Amniotic stem cell (primary cell): ENCODE data around the gene TRAPPC3L.

ENCODE experiments used
- DNase-seq: peaks from one replicate; lab custom pipeline; 2025; lab: John Stamatoyannopoulos, UW

Gene TRAPPC3L

DNA sequence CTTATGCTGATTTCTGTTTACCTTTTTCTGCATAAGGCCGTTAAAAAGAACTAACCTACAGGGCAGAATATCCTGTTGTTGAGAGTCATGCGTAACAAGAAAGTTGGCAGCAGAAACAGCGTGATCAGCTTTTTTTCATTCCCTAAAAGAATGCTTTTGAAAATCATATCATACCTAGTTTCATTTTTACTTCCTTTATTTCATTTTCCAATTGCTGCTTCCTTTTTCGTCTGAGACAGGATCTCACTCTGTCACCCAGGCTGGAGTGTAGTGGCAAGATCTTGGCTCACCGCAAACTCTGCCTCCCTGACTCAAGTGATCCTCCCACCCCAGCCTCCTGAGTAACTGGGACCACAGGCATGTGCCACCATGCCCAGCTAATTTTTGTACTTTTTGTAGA is 80.2 kb downstream of the TRAPPC3L start:
- DNase-seq = no peak

DNA sequence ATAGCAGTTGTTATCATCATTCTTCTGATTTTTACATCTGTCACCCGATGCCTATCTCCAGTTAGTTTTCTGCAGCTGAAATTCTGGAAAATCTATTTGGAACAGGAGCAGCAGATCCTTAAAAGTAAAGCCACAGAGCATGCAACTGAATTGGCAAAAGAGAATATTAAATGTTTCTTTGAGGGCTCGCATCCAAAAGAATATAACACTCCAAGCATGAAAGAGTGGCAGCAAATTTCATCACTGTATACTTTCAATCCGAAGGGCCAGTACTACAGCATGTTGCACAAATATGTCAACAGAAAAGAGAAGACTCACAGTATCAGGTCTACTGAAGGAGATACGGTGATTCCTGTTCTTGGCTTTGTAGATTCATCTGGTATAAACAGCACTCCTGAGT is 82.2 kb downstream of the TRAPPC3L start:
- no peak for DNase-seq

DNA sequence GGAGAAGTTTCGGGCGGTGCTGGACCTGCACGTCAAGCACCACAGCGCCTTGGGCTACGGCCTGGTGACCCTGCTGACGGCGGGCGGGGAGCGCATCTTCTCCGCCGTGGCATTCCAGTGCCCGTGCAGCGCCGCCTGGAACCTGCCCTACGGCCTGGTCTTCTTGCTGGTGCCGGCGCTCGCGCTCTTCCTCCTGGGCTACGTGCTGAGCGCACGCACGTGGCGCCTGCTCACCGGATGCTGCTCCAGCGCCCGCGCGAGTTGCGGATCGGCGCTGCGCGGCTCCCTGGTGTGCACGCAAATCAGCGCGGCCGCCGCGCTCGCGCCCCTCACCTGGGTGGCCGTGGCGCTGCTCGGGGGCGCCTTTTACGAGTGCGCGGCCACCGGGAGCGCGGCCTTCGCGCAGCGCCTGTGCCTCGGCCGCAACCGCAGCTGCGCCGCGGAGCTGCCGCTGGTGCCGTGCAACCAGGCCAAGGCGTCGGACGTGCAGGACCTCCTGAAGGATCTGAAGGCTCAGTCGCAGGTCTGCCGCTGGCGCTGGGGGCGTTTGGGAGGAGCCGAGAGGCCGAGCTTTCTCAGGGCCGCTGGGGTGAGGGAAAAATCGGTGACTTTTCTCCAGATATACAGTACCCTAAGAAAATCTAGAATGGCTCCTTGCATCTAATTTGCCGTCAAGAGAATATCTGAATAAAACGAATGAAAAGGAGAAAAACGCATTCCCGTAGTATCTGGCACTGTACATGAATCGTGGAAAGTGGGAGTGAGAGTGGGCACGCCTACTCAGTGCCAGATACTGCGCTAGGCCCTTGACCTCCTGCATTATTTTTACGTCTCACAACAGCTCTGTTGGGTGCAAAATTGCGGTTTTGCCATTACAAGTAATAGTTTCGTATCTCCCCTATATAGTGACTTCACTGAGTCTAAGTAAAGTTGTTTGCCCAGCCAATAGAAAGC is 83.3 kb downstream of the TRAPPC3L start:
- no peak for DNase-seq

DNA sequence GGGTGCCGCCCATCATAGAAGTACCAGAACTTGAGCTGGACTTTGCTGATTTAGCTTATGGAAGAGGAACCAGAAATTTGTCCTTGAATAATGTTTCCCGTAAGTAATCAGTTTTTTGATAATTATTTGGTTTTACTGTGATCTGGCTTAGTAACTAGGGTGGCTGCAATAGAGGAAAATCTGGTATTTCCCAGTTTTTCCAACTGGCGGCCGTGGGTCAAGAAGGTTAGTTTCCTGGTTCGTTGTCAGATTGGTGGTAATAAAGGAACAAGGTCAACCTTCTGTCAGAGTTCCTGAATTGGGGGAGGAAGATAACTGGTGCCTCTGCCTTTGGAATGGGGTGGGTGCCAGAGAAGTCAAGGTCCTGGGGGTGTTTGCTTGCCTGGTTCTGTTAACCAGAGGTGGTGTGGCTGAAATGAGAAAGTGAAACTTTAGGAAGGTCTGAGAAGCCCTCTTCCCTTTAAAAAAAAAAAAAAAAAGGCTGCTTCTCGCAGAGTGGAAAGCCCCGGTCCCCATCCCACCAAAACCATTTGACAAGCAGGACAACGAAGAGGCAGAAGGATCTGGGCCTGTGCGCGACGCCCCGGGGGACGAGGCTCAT is 84.1 kb downstream of the TRAPPC3L start, which contains the start of gene CALHM6:
TSS of gene CALHM6 (plus strand) at position 45 of the 601 bp plus-strand sequence. CDS start at position 600, 555 bp downstream.
- DNase-seq = no peak

DNA sequence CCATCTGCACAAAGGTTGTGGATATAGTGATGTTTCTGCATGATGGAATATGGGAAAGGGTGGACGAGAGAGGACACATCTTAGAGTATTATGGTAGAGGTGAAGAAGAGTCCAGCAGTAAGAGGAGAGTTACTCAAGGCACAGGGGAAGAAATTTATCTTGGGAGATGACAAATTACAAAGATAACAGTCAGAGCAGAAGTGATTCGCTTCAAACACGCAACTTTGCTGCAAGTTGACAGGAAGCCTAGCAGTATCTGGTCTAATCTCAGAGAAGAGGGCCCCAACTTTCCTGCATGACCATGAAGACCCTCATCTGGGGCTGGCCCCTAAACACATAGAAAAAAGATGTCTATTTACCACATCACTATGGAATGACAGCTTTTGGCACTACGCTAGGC is 85.6 kb downstream of the TRAPPC3L start:
- no peak for DNase-seq

DNA sequence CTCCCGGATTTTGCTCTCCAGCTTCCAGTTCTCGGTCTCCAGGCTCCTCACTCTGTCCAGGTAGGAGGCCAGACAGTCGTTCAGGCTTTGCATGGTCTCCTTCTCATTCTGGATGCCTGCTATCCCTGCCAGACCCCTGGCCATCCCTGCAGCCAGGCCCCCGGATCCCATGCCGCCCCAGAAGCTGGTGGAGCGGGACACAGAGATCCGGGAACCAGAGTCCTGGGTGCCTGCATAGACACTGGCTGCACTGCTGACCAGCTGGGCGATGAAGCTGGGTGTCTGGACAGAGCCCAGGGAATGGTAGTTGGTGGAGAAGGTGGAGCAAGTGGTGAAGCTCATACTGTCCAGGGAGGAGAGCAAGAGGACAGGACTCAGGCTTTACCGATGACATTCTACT is 87.2 kb downstream of the TRAPPC3L start:
- no peak for DNase-seq

DNA sequence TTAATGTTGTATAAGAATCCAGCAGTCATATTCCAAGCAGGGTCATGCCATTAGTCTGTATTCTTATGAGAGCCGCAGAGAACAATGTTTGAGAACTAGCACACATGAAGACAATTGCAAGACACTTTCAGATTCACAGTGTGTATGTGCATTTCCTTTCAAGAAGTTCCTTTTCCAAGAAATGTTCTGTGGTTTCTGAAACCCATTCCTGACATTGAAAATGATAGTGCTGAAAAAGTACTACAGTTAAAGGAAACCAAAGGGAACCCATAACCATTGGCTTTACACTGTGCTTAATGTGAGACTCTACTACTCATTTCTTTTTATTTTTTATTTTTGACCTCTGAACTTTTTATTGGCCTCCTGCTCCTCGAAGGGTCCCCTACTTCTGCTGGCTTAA is 88.6 kb downstream of the TRAPPC3L start:
- no peak for DNase-seq

DNA sequence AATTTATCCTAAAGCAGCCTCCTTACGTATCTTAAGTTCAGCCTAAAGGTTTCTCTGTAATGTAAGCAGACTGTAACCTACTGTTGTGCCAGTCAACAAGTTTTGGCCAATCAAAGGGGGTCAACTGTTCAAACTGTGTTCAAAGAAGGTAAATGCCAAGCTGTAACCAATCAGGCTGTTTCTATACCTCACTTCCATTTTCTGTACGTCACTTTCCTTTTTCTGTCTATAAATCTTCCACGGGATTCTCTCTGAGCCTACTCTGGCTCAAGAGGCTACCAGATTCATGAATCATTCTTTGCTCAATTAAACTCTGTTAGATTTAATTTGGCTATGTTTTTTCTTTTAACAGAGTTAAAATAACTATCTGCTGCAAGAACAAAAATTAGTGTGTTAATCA is 89.4 kb downstream of the TRAPPC3L start:
- DNase-seq = no peak

DNA sequence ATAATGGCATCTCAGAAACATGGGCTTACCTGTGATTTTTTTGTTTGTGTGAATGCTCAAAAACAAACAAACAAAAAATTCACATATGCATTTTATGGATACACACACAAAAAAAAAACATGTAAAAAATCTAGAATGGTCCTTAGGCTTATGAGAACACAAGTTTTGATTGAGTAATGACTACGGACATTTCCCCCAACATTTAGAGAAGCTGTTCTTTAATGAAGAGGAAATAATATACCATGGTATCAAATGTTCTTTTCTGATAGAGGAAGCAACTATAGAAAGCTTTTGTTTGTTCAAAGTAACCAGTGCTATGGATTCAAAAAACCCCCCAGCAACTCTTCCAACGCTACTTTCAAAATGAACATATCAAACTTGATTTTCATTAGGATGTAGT is 93.0 kb downstream of the TRAPPC3L start:
- no peak for DNase-seq

DNA sequence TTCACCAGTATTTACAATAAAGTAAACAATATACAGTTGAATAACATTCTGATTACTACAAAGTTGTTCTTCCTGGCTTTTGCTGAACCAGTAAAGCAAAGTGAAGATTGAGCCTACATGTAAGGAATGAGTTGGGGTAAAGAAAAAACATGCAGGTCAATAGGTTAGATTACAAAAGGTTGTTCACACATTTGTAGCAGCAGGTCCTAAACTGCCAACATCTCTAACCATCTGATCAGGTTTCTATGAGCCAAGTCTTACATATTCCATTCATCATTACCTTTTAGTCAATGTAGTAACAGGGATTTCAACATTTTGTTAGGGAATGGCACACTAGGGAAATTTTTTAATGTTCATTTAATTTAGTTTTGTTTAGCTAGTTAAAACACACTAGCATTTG is 93.6 kb downstream of the TRAPPC3L start:
- DNase-seq = no peak

DNA sequence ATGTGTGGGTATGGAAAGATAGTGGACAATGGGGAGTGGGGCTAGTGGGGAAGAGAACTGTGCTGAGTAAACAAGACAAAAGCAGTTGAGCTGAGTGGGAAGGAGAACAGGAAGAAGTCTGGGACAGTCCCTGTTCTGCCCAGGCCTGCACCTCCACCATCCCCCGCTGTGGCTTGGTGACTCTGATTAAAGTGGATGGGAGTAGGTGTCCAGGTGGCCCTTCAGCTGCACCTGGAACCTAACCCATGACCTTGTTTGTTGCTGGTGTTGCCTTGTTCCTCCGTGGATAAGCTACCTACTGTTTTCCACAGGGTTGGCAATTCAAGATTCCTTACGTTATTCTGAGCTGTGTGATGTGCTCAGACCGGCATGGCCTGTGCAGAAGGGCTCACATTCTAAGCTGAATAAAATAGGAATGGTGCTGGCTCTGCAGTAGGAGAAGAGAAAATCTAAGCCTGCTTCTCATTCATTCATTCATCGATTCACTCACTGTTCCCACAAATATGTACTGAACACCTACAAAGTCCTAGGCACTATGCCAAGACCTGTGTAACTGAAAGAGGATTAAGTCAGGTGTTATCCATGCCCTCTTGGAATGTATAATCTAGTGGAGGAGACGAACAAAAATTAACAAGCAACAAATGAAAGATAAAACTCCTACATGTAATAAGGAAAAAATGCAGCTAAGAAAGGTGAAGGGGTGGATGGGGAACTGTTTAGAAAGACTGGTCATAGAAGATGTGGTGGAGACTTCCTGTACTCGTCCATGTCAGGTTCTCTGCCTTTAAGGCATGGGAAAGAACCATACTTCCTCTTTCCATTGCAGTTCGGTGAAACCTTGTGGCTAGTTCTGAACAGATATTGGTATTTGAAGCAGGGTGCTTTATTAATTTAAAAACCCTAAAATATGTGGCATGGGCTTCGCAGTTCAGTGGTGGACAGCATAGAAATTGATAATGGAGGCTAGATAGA is 94.4 kb downstream of the TRAPPC3L start:
- DNase-seq = no peak

DNA sequence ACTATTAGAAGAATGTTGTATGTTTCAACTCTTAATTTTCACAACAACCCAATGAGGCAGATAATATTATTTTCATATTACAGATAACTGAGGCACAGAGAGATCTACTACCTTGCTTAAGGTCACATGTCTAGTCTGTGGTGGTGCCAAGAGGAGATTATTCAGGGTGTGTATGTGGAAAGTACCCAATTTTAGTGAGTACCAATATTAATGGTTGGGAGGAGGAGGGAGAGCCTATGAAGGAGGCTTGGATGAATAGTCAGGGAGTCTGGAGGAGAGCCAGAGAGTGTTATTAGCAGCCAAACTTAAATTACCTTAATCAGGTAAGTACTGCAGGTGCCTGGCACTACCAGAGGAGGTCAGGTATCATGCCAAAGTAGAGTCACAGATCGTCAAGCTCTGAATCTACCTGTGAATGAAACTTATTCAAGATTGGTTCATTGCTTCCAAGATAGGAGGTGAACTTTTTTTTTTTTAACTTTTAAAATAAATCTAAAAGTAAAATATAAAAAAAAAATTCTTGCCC is 95.2 kb downstream of the TRAPPC3L start:
- no peak for DNase-seq

DNA sequence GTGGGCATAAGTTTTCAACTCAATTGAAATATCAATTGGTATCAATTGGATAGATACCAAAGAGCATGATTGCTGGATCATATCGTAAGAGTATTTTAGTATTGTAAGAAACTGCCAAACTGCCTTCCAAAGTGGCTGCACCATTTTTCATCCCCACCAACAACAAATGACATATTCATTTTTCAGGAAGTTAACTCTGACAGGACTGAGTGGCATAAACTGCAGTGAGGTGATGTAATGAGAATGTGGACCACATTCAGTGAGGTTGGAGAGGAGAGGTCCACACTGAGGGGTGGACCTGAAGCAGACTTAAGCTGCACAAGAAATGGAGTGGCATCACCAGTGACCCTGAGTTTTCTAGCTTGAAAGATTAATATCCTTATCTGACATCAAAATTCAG is 95.9 kb downstream of the TRAPPC3L start:
- no peak for DNase-seq

DNA sequence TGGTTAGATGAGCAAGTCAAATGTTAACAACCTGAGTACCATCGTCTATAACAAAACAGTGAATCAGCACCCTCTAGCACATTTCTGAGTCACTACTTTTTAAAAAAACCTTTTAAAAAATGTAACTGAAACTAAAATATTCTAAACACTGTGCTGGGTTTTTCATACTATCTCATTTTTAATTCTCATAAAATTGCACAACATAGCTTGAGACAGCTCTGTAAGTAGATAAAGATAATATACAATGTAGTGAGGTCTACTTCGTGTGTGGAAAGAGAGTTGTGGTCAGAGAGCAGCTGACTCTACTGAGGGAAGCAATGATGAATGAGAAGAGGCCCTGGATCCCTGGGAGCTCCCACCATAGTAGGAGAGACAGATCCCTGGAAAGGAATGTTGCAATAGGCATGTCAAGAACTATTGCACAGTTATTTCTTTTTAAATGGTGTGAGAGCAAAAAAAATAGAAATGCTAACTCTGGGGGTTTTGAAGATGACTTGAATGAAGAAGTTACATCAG is 97.9 kb downstream of the TRAPPC3L start:
- DNase-seq = peak; percentile 51

DNA sequence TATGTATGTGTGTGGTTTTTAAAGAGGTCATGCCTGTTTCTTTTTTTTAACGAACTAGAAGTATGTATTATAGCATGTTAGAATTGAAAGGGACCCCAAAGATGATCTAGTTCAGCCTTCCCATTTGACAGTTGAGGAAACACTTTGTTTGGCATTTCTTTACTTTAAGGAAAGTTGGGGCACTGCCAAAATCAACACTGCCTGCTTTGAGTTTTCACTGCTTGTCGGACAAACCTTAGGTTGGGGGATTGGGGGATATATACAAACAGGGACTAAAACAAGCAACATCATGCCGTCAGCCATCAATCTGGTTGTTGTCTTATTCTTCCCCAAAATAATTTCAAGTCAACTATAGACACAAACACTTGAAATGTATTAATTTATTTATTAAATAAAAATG is 98.4 kb downstream of the TRAPPC3L start:
- DNase-seq = no peak

DNA sequence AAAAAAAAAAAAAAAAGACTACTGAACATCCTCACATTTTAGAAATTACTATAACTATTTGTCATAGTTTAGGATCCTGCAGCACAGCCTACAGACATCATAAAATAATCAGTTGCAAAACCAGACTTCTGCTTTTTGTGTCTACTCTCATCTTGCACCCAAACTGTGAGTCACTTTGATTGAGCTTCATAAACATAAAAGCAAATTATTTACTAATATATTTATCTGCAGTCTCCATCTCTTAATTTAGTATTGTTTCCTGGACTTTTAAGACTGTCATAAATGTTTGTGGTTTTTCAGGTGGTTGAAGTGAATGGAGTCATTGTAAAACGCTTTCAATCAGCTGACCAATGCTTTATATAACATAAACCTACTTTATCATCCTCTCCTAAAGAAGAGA is 99.1 kb downstream of the TRAPPC3L start:
- DNase-seq = no peak

DNA sequence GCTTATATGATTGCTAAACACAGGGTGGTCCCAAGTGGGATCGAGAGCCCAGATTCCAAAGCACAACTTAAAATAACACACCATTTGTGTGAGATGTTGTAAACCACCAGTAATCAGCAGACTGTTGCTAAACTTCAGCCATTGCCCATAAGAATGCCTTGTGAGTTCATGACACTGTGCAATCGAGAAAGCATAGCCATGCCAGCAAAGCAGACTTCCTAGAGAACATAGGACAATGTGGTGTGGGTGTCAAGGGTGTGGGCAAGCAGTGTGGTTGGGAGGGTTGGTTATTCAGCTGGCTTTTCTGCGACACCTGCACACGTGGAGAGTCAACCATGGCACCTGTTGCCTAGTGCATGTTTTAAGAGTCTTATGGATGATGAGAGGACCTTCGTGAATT is 100.4 kb downstream of the TRAPPC3L start:
- no peak for DNase-seq
